KMS-11 (cell line): ENCODE data around the gene INSYN1.

ENCODE experiments used
- H2AFZ ChIP-seq: fragments of 200-600 bp; sonication (generic); 2 replicates; pipeline ENCODE4 v1.6.1; 2016; ENCODE audit warnings: antibody characterized with exemption, mixed run types, low read depth
- H3K27ac ChIP-seq: fragments of 200-600 bp; sonication (generic); 2 replicates; pipeline ENCODE4 v1.6.1; 2016; ENCODE audit warnings: mild to moderate bottlenecking, mixed run types
- H3K27me3 ChIP-seq: fragments of 200-600 bp; sonication (generic); 2 replicates; pipeline ENCODE4 v1.6.1; 2017; ENCODE audit warnings: mild to moderate bottlenecking, low read depth, mixed run types, moderate library complexity; ENCODE audit not compliant: insufficient read depth
- H3K36me3 ChIP-seq: fragments of 200-600 bp; sonication (generic); 2 replicates; pipeline ENCODE4 v1.6.1; 2017; ENCODE audit warnings: mild to moderate bottlenecking, mixed run types; ENCODE audit not compliant: insufficient read depth
- H3K4me1 ChIP-seq: fragments of 200-600 bp; sonication (generic); 2 replicates; pipeline ENCODE4 v1.6.1; 2016; ENCODE audit warnings: mild to moderate bottlenecking, low read depth, mixed run types; ENCODE audit not compliant: poor library complexity, severe bottlenecking
- H3K4me2 ChIP-seq: fragments of 200-600 bp; sonication (generic); 2 replicates; pipeline ENCODE4 v1.7.0; 2016; ENCODE audit warnings: mild to moderate bottlenecking, mixed run types
- H3K4me3 ChIP-seq: fragments of 200-600 bp; sonication (generic); IDR thresholded peaks from 2 replicates; pipeline ENCODE4 v1.6.1; 2017; ENCODE audit warnings: low read depth, low read length, mixed read lengths; ENCODE audit not compliant: insufficient read depth
- H3K79me2 ChIP-seq: fragments of 200-600 bp; sonication (generic); 2 replicates; pipeline ENCODE4 v1.6.1; 2016; ENCODE audit warnings: low read depth, mixed run types; ENCODE audit not compliant: insufficient read depth
- H3K9ac ChIP-seq: fragments of 200-600 bp; sonication (generic); 2 replicates; pipeline ENCODE4 v1.6.1; 2016; ENCODE audit warnings: mild to moderate bottlenecking, mixed run types
- H4K20me1 ChIP-seq: fragments of 200-600 bp; sonication (generic); 2 replicates; pipeline ENCODE4 v1.6.1; 2016; ENCODE audit warnings: mild to moderate bottlenecking, mixed run types; ENCODE audit not compliant: insufficient read depth
- CTCF ChIP-seq: fragments of 200-600 bp; sonication (generic); conservative IDR thresholded peaks from 2 replicates; pipeline ENCODE4 v1.6.1; 2017; ENCODE audit warnings: low read depth, mild to moderate bottlenecking, antibody characterized with exemption, low read length, moderate library complexity, mixed read lengths

The INSYN1 gene

GRCh38 chr15:73694419-73694818, 58.7 kb downstream of the INSYN1 start:
- H2AFZ ChIP-seq, result no peak overlapping the region
- TF ChIP-seq CTCF, result no peak
- no peaks in the 10 kb centered on the region for H4K20me1 ChIP-seq
- H3K4me1 ChIP-seq, result no peaks in the 10 kb centered on the region
- no peaks in the 10 kb centered on the region for H3K36me3 ChIP-seq
- H3K27me3 ChIP-seq, result no peaks in the 10 kb centered on the region
- H3K79me2 ChIP-seq, result no peaks in the 10 kb centered on the region
- H3K27ac ChIP-seq, result no peak overlapping the region
- H3K4me3 ChIP-seq, result no peak overlapping the region
- no peak overlapping the region for H3K4me2 ChIP-seq
- no peak overlapping the region for H3K9ac ChIP-seq

- Histone ChIP-seq H3K27ac (no peak overlapping the region), H3K27me3 (no peaks in the 10 kb centered on the region), H3K4me3 (no peak overlapping the region), H3K36me3 (no peaks in the 10 kb centered on the region), H3K4me1 (no peaks in the 10 kb centered on the region), H4K20me1 (no peaks in the 10 kb centered on the region), H3K79me2 (no peaks in the 10 kb centered on the region), H3K4me2 (no peak overlapping the region), H2AFZ (no peak overlapping the region), H3K9ac (no peak overlapping the region)
- no peak for TF ChIP-seq CTCF
Measured at GRCh38 chr15:73691396-73691795, 61.8 kb downstream of the INSYN1 start.

GRCh38 chr15:73688455-73688854, 64.7 kb downstream of the INSYN1 start:
- no peak overlapping the region for H3K4me2 ChIP-seq
- peaks cover 8% of the 10 kb centered on the region for H3K4me1 ChIP-seq
- no peak overlapping the region for H3K4me3 ChIP-seq
- TF ChIP-seq CTCF, result no peak
- H3K79me2 ChIP-seq, result no peaks in the 10 kb centered on the region
- no peak overlapping the region for H2AFZ ChIP-seq
- no peaks in the 10 kb centered on the region for H3K27me3 ChIP-seq
- no peaks in the 10 kb centered on the region for H4K20me1 ChIP-seq
- H3K9ac ChIP-seq, result no peak overlapping the region
- H3K36me3 ChIP-seq, result no peaks in the 10 kb centered on the region
- H3K27ac ChIP-seq, result no peak overlapping the region

- H3K27ac ChIP-seq, result no peak overlapping the region
- H3K27me3 ChIP-seq, result no peaks in the 10 kb centered on the region
- no peaks in the 10 kb centered on the region for H3K79me2 ChIP-seq
- H3K4me1 ChIP-seq, result peaks cover 8% of the 10 kb centered on the region
- H3K4me2 ChIP-seq, result no peak overlapping the region
- no peaks in the 10 kb centered on the region for H3K36me3 ChIP-seq
- no peak overlapping the region for H2AFZ ChIP-seq
- no peak for TF ChIP-seq CTCF
- no peak overlapping the region for H3K9ac ChIP-seq
- no peak overlapping the region for H3K4me3 ChIP-seq
- no peaks in the 10 kb centered on the region for H4K20me1 ChIP-seq
Measured at GRCh38 chr15:73687351-73687750, 65.8 kb downstream of the INSYN1 start.
